Measurements from ENCODE around the gene PTTG2. TPM values are rescaled to one million over a fixed set of nuclear protein-coding genes. Genes with fewer than 3 reads are reported as not detected.

Gene PTTG2
- total and polyA plus RNA-seq, 2 of the 13 experiments (the other 11 are each of a cell fraction or from before 2014, with no cell fraction given) = not detected

- FAIRE-seq (no peak), ATAC-seq (peak; percentile 62), DNase-seq (ENCODE audit: low spot score) (peak; percentile 9)
- 0 out of 5 replicates have a peak, but pooled peaks cover 0 to 4% of the 10 kb centered on the region in 2 experiments for H3K27me3 ChIP-seq (ENCODE audit: control insufficient read depth in 1 of 2, insufficient read depth in 2 of 2, low read length in 2 of 2)
- in situ Hi-C loops (cut with HindIII; ENCODE audit: extremely low pct_ligation_motif_present, low pct_unique_long_range_greater_than_20kb) (no loop called here), intact Hi-C loops (cut with micrococcal nuclease; ENCODE audit: unreplicated experiment) (no loop called here)
- BruUV-seq (replicated peaks) = no TSS peak
- TF ChIP-seq ZNF382 (CRISPR knock-in tag; IDR thresholded peaks at IDR 0.05; ENCODE audit: borderline replicate concordance) (no peak), ZNF496 (CRISPR knock-in tag; IDR thresholded peaks at IDR 0.05; ENCODE audit: insufficient replicate concordance) (no peak), FOXP1 (IDR thresholded peaks at IDR 0.05) (no peak), FOXP1 (CRISPR knock-in tag; IDR thresholded peaks at IDR 0.05) (peak; percentile 46), ZNF747 (CRISPR knock-in tag; IDR thresholded peaks at IDR 0.05; ENCODE audit: borderline replicate concordance) (no peak), ZNF674 (CRISPR knock-in tag; IDR thresholded peaks at IDR 0.05; ENCODE audit: low read depth) (no peak), ONECUT2 (CRISPR knock-in tag; IDR thresholded peaks at IDR 0.05) (no peak), ARID5B (CRISPR knock-in tag; IDR thresholded peaks at IDR 0.05) (0 out of 2 replicates have a peak, but pooled peaks have one; percentile 11), SKI (IDR thresholded peaks at IDR 0.05; ENCODE audit: partially characterized antibody) (peak; percentile 46), KDM6A (CRISPR knock-in tag; IDR thresholded peaks at IDR 0.05; ENCODE audit: low read depth) (no peak), ZNF710 (CRISPR knock-in tag; IDR thresholded peaks at IDR 0.05; ENCODE audit: borderline replicate concordance) (no peak), ZNF441 (CRISPR knock-in tag; IDR thresholded peaks at IDR 0.05; ENCODE audit: borderline replicate concordance) (peak; percentile 68; the same call in 1 of the 2 replicates), TCF7 (IDR thresholded peaks at IDR 0.05; ENCODE audit: low read depth) (0 out of 2 replicates have a peak, but pooled peaks have one; percentile 9), ZKSCAN8 (CRISPR knock-in tag; IDR thresholded peaks at IDR 0.05; ENCODE audit: borderline replicate concordance) (no peak)
- H3K9ac ChIP-seq (ENCODE audit: insufficient read depth, low read depth, low read length) = no peak overlapping the region
- H3K79me2 ChIP-seq (ENCODE audit: insufficient read depth, low read length) = no peaks in the 10 kb centered on the region
- ChIA-PET POLR2A (no interaction called here), CTCF (ENCODE audit: low intra/inter-chr PET ratio, low total read pairs) (no interaction called here)
- H3K36me3 ChIP-seq (replicated peaks in 1 of 2; ENCODE audit: control insufficient read depth in 1 of 2, insufficient read depth in 2 of 2, low read length in 2 of 2) = no peaks in the 10 kb centered on the region
- H3K27ac ChIP-seq (ENCODE audit: extremely low read length, insufficient read depth, low read length) = no peak overlapping the region
- 0 out of 2 replicates have a peak, but pooled peaks cover 9% of the 10 kb centered on the region for H3K4me1 ChIP-seq (ENCODE audit: insufficient read depth, low read length)
- H3K4me2 ChIP-seq (ENCODE audit: low read depth, low read length) = no peak overlapping the region
- 15% methylated on average over 7 of the region's 7 CpGs for WGBS (ENCODE audit: low lambda C conversion rate)
- H3K9me3 ChIP-seq (ENCODE audit: low read length) = no peaks in the 10 kb centered on the region
- no peaks in the 10 kb centered on the region for H4K20me1 ChIP-seq (ENCODE audit: insufficient read depth, low read length)
- H2AFZ ChIP-seq (ENCODE audit: low read length) = no peak overlapping the region
- H3K4me3 ChIP-seq (replicated peaks in 1 of 3; ENCODE audit: insufficient read depth in 1 of 3, low read depth in 2 of 3, low read length in 3 of 3) = no peak overlapping the region
Observed at GRCh38 chr4:37917388-37917787, 42.8 kb upstream of the PTTG2 start.

Data from HepG2 (cell line).